T-helper 9 cell (primary cell): ENCODE results near the gene GALK2.
"Not testable (repeated sequence)": the region's sequence is repeated elsewhere in the genome, so short reads cannot be mapped to it uniquely, and the experiment has no call there.

ENCODE experiments used
- DNase-seq: peaks from one replicate; pipeline ENCODE4 v3.0.0-alpha.2; 2020

Gene GALK2

GRCh38 chr15:49164865-49165264 is 5.2 kb upstream of the GALK2 start:
- DNase-seq, result no peak

DNA sequence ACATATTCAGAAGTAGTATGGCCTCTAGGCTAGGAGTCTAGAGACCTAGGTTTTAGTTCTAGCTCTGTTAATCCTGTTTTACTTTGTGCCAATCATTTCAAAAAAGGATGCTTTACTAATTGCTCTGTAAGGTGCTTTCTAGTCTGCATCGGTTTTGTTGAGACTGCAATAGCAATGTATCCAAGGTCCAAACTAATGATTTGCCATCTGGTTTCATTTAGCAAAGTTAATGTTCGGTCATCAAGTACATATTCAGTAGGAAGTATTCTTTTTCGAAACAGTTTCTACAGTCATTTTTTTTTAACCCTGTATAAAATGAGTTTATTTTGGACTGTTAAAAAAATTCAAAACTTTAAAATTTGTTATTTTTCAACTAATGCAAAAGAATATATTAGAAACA is 2.0 kb upstream of the GALK2 start:
- no peak for DNase-seq

GRCh38 chr15:49171790-49172189 is 1.7 kb downstream of the GALK2 start:
- DNase-seq, result no peak

DNA sequence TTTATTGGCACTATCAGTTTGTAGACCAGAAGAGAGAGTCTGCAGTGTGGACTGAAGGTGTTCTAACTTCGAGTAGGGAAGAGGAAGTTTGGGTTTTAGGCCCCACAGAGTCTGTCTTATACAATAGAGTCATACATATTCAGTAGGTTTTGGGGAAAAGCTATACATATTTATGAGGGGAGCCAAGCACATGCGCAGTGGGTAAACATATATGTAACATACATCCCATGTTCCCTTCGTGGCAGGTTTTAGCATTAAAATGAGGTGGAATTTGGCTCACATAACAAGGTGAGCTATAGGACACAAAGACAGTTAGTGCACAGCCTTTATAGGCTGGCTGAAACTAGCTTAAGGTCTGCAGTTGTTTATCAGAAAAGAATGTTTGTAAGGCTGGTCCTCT is 4.9 kb downstream of the GALK2 start:
- DNase-seq, result no peak

GRCh38 chr15:49175582-49176397 is 5.7 kb downstream of the GALK2 start:
- not testable (repeated sequence) for DNase-seq

DNA sequence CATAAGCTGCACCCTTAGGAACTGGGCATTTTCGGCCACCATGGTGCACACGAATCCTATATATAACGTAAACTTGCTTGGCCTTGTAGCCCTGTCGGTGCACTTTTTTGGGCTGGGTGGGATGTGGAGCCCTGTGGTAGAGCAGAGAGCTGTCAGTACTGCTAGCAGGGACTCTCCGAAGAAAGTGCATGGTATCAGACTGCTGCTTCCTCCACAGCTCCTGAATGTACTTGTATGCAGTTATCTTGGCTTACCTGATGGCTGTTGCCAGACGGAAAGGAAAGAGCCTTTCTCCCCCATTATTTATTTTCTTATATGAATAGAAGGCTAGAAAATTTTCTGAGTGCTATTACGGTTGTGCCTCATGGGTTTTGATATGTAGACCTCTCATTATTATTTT is 8.4 kb downstream of the GALK2 start:
- no peak for DNase-seq

GRCh38 chr15:49179433-49180190 is 9.6 kb downstream of the GALK2 start:
- no peak for DNase-seq

- DNase-seq, result no peak
Measured at GRCh38 chr15:49182128-49182527, 12.1 kb downstream of the GALK2 start.

DNA sequence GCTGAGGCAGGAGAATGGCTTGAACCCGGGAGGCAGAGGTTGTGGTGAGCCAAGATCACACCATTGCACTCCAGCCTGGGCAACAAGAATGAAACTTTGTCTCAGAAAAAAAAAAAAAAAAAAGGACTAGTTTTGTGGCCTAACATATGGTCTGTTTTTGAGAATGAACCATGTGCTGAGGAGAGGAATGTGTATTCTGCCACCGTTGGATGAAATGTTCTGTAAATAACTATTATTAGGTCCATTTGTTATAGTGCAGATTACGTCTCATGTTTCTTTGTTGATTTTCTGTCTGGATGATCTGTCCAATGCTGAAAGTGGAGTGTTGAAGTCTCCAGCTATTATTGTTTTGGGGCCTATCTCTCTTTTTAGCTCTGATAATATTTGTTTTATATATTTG is 13.7 kb downstream of the GALK2 start:
- DNase-seq, result not testable (repeated sequence)

DNA sequence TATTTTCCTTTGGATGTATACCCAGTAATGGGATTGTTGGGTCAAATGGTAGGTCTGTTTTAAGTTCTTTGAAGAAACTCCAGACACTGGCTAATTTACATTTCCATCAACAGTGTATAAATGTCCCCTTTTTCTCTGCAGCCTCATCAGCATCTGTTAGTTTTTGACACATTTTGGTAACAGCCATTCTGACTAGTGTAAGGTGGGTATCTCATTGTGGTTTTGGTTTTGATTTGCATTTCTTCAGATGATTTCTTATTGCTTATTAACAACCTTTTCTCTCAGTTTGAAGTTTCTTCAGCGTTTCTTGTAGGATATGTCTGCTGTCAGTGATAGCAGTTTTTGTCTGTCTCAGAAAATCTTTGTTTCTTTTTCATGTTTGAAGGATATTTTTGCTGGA is 15.4 kb downstream of the GALK2 start:
- DNase-seq, result no peak

- DNase-seq, result no peak
Measured at GRCh38 chr15:49187549-49188245, 17.6 kb downstream of the GALK2 start.

DNA sequence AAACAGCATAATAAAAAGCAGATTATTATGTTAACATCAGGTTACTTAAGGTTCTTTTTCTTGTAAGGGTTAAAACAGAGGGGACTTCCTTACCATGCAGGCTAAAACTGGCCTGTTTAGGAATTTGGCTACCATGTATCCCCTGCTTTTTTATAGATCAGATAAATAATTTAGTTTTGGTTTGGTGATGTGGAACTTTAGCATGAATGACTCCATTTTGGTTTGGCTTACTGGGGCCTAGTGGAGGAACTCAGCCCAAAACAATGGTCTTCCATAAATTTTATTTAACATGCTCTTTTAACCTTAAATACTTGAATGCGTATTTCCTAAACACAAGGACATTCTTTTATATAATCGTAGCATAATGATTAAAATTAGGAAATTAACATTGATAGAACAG is 18.9 kb downstream of the GALK2 start:
- DNase-seq, result no peak

DNA sequence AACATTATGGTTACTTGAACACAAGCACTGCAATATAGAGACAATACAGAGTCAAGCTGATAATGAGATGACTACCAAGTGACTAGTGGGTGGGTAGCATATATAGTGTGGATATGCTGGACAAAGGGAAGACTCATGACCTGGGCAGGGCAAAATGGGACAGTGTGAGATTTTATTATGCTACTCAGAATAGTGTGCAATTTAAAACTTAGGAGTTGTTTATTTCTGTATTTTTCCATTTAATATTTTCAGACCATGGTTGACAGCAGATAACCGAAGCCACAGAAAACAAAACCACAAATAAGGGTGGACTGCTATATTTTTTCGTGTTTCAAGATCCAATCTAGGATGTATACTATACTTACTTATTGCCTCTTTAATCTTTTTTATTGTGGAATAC is 19.6 kb downstream of the GALK2 start:
- DNase-seq, result no peak

- DNase-seq, result no peak
Measured at GRCh38 chr15:49190586-49190985, 20.5 kb downstream of the GALK2 start.

GRCh38 chr15:49191892-49192291 is 21.8 kb downstream of the GALK2 start:
- no peak for DNase-seq

DNA sequence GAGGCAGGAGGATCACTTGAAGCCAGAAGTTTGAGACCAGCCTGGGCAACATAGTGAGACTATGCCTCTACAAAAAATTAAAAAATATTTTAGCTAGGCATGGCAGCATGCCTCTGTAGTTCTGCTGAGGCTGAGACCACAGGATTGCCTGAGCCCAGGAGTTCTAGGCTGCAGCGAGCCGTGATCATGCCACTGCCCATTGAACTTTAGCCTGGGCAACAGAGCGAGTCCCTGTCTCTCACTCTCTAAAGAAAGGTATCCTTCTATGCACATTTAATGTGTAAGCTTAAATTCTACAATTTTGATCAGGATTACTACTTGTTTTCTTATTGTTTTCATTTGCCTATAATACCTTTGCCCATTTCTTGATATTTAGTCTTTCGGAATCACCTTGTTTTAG is 26.8 kb downstream of the GALK2 start:
- no peak for DNase-seq

DNA sequence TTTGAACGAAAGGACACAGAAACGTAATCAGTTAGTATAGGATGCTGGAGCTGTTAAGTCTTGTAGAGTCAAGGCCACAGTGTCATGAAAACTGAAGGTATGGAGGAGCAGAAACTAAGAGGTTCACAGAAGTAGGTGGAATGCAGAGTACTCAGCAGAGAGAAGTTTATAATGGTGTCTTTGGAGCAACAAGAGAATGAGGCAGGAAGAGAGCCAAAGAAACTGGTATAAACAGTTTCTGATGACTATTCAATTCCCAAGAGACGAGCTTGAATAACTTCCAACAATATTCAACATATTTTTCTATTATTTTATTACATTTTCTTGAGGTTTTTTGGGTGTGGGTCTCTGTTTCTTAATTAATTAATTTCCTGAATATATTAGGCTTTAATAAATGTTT is 29.6 kb downstream of the GALK2 start:
- DNase-seq, result no peak

- DNase-seq, result no peak
Measured at GRCh38 chr15:49200347-49200746, 30.3 kb downstream of the GALK2 start.

DNA sequence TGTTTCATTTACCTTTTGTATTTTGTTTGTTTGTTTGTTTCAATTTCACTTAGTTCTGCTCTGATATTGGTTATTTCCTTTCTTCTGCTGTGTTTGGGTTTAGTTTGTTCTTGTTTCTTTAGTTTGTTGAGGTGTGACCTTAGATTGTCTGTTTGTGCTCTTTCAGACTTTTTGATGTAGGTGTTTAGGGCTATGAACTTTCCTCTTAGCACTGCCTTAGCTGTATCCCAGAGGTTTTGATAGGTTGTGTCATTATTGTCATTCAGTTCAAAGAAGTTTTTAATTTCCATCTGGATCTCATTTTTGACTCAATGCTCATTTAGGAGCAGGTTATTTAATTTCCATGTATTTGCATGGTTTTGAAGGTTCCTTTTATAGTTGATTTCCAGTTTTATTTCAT is 38.1 kb downstream of the GALK2 start:
- DNase-seq, result not testable (repeated sequence)

GRCh38 chr15:49212897-49213296 is 42.9 kb downstream of the GALK2 start:
- no peak for DNase-seq

DNA sequence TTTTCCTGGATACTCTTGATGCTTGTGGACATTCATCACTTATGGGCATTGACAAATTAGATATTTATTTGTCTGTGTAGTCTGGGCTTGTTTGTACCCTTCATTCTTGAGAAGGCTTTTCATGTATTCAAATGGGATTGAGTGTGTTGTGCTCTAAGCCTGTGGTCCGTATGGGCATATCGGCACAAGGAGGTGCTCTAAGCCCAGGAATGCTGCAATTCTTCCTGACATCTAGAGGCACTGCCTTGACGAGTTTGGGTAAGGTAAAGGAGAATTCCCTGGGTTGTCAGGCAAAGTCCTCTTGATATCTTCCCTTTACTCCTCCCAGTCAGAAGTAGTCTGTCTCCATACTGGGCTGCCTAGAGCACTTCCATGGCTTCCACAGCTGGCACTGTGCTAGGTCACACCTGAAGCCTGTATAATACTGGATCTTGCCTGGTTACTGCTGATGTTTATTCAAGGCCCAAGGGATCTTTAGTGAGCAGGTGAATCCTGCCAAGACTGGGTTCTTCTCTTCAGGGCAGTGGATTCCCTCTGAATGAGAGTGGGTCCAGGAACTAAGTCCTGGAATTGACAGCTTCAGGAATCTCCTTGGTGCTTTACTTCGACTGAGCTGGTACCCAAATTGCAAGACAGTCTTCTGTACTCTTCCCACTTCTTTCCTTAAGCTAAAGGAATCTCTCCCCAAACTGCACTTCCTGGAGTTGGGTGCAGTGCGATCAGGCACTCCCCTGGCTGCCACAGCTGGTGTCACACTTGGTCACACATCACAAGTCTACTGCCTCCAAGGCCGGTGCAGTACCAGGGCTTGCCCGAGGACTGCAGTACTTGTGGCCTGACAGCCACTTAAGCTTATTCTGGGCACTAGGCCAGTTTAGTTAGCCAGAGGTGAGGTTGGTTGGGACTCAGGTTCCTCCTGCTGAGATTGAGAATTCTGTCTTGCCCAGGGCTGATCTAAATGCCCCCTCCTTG is 46.0 kb downstream of the GALK2 start:
- no peak for DNase-seq

DNA sequence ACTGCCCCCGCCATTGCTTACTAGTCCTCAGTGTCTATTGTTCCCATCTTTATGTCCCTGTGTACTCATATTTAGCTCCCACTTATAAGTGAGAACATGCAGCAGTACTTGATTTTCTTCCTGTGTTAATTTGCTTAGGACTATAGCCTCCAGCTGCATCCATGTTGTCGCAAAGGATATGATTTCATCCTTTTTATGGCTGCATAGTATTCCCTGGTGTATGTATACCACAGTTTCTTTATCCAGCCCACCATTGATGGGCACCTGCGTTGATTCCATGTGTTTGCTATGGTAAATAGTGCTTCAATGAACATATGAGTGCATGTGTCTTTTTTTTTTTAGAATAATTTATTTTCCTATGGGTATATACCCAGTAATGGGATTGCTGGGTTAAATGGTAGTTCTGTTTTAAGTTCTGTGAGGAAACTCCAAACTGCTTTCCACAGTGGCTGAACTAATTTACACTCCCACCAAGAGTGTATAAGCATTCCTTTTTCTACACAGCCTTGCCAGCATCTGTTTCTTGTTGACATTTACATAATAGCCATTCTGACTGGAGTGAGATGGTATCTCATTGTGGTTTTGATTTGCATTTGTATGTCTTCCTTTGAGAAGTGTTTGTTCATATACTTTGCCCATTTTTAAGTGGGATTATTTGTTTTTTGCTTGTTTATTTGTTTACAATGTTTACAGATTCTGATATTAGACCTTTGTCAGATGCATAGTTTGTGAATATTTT is 53.7 kb downstream of the GALK2 start:
- DNase-seq, result no peak
